HG03064 (cell line): Measurements from ENCODE around the gene TUT4.

Experiments used
- ATAC-seq: cut with Tn5 transposase; IDR thresholded peaks from one replicate; pipeline ENCODE4 v1.9.1; 2021; ENCODE audit warnings: low read depth; ENCODE audit not compliant: unreplicated experiment

The TUT4 gene

DNA sequence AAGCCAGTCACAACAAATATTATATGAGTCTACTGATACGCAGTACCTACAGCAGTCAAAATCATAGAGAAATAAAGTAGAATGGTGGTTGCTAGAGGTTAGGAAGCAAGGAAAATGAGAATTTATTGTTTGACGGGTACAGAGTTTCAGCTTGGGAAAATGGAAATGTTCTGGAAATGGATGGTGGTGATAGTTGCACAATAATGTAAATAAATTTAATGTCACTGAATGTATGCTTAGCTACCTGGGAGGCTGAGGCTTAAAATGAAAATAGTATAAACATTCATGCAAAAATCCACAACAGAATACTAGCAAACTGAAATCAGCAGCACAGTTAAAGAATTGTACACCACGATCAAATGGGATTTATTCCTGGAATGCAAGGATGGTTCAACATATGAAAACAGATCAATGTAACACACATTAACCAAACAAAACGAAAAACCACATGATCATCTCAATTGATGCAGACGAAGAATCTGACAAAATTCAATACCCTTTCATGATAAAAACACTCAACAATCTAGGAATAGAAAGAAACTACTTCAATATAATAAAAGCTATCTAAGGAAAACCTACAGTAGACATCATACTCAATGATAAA, 10.7 kb downstream of the TUT4 start:
- no peak for ATAC-seq

DNA sequence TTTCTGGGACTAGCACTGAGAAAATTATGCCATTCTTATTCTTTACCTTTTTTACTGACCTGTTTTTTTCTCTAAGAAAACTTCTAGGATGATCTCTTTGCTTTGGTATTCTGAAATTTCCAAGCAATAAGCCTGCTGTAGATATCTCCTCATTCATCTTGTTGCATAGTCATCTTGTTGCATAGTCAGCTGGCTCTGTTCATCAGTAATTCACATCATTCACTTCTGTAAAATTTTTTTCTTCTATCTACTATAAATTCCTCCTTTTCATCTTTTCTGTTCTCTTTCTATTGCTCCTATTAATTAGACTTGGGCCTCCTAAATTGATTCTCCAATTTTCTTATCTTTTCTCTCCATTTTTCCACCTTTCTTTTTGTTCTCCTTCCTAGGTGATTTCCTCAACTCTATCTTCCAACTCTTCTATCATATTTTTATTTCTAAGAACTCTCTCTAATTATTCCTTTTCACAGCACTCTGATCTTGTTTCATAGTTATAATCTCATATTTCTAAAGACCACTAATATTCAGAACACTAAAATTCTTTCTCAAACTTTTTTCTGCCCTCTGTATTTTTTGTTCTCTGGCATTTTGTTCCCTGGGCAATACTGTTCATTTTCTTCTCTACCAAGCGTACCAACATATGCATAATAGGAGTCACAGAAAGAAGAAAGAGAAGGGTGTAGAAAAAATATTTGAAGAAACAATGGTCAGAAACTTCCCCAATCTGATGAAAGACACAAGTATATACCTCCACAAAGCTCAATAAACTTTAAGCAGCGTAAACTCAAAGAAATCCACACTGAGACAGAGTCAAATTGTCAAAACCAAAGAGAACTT, 17.7 kb downstream of the TUT4 start:
- no peak for ATAC-seq

DNA sequence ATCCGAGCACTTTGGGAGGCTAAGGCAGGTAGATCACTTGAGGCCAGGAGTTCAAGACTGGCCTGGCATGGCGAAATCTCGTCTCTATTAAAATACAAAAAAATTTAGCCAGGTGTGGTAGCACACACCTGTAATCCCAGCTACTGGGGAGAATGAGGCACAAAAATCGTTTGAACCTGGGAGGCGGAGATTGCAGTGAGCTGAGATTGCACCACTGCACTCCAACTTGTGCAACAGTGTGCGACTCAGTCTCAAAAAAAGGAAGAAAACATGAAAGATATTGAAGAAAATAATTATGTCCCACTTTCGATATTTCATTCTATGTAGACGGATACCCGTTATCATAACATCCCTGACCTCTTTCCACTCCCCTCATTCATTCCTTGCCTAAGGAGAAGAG, 19.2 kb downstream of the TUT4 start:
- ATAC-seq: no peak

GRCh38 chr1:52532731-52533327, 20.1 kb downstream of the TUT4 start:
- ATAC-seq: no peak

- ATAC-seq: no peak
These were observed 20.6 kb downstream of the TUT4 start for GRCh38 chr1:52532247-52532646.

- no peak for ATAC-seq
These were observed 21.5 kb downstream of the TUT4 start for GRCh38 chr1:52531249-52531872.

GRCh38 chr1:52530563-52531144, 22.2 kb downstream of the TUT4 start:
- no peak for ATAC-seq

DNA sequence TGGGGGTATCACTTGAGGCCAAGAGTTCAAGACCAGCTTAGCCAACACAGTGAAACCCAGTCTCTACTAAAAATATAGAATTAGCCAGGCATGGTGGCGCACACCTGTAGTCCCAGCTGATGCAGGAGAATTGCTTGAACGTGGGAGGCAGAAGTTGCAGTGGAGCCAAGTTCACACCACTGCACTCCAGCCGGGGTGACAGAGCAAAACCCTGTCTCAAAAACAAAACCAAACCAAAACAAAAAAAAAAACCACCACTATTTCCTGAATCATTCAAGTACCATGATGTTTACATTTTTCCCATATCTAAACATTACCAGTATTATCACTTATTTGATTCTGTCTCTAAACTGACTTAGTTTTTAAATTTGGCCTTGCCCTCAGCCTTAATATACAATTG, 29.5 kb downstream of the TUT4 start:
- ATAC-seq: no peak

DNA sequence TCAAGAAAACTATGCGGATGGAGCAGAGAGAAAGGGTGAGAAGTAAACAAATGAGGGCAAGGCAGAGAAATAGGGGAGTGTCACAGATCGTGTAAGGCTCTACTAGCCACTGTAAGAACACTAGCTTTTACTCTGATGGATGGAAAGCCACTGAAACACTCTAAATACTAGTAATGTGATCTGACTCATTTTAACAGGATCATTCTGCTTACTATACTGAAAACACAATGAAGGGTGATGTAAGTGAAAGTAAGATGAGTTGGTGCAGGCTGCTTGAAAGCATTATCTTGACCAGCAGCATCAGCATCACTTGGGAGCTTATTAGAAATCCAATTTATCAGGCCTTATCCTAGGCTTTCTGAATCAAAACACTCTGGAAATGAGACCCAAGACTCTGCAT, 32.7 kb downstream of the TUT4 start:
- ATAC-seq: no peak

DNA sequence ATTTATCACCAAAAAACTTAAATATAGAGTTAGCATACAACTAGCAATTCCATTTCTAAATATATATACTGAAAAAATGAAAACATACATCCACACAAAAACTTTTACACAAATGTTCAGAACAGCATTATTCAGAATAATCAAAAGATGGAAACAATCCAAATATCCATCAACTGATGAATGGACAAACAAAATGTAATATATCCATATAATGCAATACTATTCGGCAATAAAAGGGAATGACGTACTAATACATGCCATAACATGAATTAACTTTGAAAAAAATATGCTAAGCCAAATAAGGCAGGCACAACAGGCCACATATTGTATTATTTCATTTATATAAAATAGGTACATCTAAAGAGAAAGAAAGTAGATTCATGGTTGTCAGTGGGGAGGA, 33.9 kb downstream of the TUT4 start:
- ATAC-seq: no peak

GRCh38 chr1:52511851-52512615, 40.9 kb downstream of the TUT4 start:
- no peak for ATAC-seq

DNA sequence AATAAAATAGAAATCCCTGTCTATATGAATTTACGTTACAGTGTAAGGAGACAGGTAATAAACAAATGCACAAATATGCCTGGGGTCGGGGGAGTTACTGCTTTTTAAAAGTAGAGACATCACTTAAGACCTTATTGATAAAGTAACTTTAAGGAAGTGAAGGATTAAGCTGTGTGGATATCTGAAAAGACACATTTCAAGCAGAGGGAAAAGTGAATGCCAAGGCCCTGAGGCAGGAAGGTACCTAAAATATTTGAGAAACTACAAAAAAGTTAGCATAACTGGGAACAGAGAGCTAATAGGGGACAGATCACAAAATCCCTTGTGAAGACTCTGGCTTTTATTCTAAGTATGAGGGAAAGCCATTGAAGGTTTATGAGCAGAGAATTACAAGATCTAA, 41.5 kb downstream of the TUT4 start:
- ATAC-seq: no peak

- ATAC-seq: no peak
These were observed 45.9 kb downstream of the TUT4 start for GRCh38 chr1:52506920-52507546.

DNA sequence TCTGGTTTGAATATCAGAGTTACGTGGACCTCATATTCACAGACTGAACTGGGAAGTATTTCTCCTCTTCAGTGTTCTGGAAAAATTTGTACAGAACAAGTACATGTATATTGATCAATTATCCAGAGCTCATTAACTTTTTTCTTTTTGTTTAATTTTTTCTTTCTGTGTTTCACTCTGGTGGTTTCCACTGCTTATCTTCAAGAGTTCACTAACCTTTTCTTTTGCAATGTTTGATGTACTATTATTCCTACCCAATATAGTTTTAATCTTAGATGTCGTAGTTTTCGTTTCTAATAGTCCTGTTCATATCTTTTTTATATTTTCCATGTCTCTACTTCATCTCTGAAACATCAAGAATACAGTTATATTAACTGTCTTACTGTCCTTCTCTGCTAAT, 46.5 kb downstream of the TUT4 start:
- no peak for ATAC-seq

DNA sequence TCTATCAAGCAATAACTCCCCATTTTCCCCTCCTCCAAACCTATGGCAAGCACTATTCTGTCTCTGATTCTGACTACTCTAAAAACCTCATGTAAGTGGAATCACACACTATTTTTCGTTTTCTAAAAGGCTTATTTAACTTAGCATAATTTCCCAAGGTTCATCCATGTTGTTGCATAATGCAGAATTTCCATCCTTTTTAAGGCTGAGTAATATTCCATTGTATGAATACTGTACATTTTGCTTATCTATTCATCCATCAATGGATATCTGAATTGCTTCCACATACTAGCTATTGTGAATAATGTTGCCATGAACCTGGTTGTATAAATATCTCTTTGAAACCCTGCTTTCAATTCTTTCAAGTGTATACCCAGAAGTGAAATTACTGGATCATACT, 48.2 kb downstream of the TUT4 start:
- no peak for ATAC-seq

DNA sequence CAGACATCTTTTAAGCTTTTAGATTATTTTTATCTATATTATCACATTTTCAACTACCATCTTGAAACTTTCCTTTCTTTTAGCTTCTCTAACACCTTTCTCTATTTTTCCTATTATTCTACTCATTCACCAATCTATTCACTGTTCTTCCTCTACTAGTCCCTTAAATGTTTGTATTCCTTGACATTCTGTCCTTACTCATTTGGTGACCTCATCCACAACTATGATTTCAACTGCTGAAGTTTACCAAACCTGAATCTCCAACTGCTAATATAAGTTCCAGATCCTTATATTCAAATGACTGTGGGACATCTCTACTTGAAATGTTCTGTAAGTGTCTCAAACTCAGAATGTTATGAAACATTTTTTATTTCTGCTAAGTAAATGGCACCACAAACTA, 49.2 kb downstream of the TUT4 start:
- no peak for ATAC-seq

DNA sequence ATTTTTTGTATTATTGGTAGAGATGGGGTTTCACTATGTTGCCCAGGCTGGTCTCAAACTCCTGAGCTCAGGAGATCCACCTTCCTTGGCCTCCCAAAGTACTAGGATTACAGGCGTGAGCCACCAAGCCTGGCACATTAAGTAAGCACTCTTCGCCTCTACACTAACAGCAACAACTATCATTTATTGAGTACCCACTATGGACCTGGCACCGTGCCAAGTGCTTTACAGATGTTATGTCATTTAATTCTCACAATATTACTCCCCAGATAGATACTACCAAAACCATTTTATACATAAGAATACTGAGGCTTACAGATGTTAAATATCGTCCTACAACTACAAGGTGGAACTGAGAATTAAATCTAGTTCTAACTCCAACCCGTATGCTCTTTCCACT, 50.1 kb downstream of the TUT4 start:
- ATAC-seq: no peak

- ATAC-seq: no peak
These were observed 65.3 kb downstream of the TUT4 start for GRCh38 chr1:52487632-52488031.

DNA sequence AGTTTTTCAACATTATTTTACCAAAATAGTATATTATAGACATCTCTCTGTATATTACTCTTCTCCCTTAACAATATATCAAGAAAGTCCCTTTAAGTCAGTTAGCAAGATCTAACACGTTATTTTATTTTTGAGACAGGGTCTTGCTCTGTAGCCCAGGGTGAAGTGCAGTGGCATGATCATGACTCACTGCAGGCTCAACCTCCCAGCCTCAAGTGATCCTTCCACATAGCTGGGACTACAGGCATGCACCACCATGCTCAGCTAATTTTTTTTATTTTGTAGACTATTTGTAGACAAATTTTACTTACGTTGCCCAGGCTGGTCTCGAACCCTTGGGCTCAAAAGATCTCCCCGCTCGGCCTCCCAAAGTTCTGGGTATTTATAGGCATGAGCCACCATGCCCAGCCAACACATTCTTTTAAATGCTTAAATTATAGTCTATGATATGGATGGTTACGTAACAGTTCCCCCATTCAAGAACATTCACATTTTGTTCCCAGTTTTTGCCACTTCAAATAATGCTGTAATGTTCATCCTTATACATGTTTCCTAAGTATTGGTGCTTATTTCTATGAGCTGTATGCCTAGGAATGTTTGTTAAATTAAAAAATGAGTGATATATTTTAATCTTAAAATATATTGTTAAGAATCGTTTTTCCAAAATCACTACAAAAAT, 70.4 kb downstream of the TUT4 start:
- ATAC-seq: no peak
